Peyer's patch (tissue), 4 donors: ENCODE results near the gene CCDC144A.
"Not testable (repeated sequence)": the region's sequence is repeated elsewhere in the genome, so short reads cannot be mapped to it uniquely, and the experiment has no call there.

Experiments used
- POLR2A ChIP-seq, 2 donors: fragments of 450-650 bp; IDR thresholded peaks; one replicate each; pipeline ENCODE4 v1.5.1; 2017; ENCODE audit warnings: antibody characterized with exemption in 2 of 2, mild to moderate bottlenecking in 2 of 2, moderate library complexity in 2 of 2
- TF ChIP-seq, protein P1 (sequence below), 6 experiments: fragments of 450-650 bp in 4 of 6; fragments of 200-600 bp in 2 of 6; sonication (generic) in 1 of 6; IDR thresholded peaks; one replicate each; pipeline ENCODE4 v1.5.1; 2017 to 2019; ENCODE audit warnings: antibody characterized with exemption in 6 of 6, mild to moderate bottlenecking in 3 of 6, moderate library complexity in 1 of 6

DNA sequence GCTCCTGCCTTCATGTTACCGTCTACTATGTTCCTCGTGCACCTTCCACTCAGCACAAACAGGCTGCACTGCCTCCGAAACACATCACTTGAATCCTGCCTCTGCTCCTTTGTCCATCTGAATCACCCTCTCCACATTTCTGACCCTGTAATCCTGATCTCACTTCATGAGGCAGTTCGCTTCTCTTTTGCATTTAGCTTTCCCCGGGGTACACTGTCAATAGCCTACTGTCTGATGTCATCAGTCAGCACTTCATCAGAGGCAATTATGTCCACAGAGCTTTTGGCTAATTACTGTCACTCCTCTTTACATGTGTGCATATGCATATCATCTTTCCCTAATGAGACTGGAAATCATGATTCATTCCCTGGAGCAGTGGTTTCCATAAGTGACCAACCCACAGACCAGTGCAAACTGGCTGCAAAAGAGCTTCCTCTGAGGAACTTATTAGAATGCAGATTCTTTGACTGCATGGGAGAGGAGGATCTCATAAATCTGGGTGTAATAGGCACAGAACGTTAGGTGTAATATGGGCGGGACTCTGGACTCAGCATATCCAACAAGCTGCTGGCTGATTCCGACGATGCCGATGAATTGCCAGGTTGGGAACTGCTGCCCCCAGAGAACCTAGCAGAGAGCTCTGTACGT lies 99.0 kb downstream of the CCDC144A start:
- TF ChIP-seq POLR2A (IDR thresholded peaks at IDR 0.05), result not testable (repeated sequence)
- TF ChIP-seq, protein P1, sequence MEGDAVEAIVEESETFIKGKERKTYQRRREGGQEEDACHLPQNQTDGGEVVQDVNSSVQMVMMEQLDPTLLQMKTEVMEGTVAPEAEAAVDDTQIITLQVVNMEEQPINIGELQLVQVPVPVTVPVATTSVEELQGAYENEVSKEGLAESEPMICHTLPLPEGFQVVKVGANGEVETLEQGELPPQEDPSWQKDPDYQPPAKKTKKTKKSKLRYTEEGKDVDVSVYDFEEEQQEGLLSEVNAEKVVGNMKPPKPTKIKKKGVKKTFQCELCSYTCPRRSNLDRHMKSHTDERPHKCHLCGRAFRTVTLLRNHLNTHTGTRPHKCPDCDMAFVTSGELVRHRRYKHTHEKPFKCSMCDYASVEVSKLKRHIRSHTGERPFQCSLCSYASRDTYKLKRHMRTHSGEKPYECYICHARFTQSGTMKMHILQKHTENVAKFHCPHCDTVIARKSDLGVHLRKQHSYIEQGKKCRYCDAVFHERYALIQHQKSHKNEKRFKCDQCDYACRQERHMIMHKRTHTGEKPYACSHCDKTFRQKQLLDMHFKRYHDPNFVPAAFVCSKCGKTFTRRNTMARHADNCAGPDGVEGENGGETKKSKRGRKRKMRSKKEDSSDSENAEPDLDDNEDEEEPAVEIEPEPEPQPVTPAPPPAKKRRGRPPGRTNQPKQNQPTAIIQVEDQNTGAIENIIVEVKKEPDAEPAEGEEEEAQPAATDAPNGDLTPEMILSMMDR (IDR thresholded peaks at IDR 0.05), result not testable (repeated sequence)
